DLD1 (cell line): ENCODE measurements around the gene ENAM.
"Not testable (repeated sequence)": the region's sequence is repeated elsewhere in the genome, so short reads cannot be mapped to it uniquely, and the experiment has no call there.

Source experiments
- in situ Hi-C: cut with HindIII; loops from 2 replicates; pipeline ENCODE4 v1.10.0; 2017; ENCODE audit warnings: low sequenced_read_pairs

ENAM gene

DNA sequence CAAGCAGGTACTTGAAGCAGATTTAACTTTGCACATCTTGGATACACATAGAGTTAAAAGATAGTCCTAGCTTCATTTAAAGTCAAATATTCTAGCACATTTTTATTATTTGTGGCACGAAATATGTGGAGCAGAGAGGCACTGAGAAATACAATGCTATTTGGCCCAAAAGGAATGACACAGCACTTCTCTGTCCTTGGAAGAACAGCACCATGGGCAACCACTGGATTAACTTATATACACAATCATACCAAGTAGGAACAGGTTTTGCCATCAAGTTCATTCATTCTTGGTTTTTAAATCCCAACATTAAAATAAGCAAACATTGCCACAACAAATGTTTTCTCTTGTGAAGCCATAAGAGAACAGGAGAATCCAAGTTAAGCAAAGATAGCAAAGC, 924 bp upstream of the ENAM start:
- in situ Hi-C loops: no loop called here

DNA sequence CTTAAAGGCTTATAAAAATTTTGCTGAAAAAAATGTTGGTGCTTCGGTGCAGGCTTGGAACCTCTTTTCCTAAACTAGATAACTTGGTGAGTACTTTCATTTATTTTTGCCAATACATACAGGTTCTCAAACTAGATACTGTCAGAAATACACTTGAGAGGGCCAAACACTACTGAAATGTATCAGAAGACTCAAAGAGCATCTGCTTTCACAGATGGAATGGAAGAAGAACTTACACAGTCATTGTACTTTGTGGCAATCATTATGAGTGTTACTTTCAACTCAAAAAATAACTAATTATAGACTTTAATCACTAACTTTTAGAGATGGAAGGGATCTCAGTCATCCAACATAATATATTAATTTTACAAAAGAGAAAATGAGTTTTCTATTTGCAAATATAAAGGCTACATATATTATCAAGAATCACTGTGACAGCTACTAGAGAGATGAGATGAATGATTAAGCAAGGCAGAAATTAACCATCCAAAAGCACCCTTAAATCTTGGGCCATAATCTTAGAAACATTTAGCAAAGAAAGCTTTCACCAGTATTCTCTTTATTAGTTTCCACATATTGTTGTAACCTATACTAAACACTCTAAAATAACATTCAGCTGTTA, 1.0 kb downstream of the ENAM start:
- in situ Hi-C loops: no loop called here

DNA sequence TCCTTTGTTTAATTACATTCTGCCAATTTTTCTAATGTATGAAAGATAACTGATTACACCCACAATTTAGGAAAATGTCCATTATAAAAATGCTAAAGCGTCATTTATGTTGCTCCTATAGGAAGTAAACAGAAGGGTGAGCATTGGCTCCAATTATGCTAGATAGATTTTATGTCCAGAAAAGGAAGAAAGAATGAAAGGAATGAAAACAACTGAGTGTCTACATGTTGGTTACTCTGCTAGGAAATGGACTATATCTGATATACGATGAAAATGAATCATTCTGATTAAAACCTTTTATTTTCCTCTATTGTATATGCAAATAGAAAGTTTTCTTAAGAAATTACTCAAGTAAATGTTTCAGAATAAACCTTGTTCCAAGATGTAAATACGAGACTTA, 1.6 kb downstream of the ENAM start:
- in situ Hi-C loops: no loop called here

DNA sequence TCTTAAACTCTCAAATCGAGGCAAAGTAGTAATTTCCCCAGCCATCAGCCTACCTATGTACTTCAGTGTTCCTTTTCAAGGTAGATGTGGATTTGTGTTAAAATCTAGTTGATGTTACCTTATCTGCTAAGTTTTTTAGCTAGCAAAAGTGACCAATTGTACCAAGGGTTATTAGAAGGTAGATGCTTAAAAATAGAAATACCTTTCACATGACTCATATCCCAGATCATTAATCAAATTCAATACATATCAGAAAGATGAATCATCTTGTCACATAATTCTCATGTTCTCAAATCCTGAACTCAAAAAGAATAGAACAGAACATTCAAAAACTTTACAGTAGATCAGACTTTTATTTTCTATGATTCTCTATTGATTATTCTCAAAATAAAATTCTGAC, 3.5 kb downstream of the ENAM start:
- in situ Hi-C loops: no loop called here

DNA sequence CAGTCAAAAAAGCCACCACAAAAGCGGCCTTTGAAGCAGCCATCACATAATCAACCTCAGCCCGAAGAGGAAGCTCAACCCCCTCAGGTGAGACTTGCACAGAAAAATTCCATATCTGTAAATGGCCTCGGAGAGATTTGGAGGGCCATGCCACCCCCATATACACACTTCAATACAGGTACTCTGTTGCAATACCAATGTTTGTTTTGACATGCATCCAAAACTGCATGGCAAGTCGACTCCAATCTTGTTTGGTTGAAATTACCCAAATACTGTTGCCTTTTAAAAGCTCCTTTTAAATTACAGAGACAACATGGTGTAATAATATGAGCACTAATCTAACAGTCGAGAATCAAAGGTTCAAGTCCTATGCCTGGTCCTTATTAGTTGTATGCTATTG, 5.9 kb downstream of the ENAM start:
- in situ Hi-C loops: no loop called here

DNA sequence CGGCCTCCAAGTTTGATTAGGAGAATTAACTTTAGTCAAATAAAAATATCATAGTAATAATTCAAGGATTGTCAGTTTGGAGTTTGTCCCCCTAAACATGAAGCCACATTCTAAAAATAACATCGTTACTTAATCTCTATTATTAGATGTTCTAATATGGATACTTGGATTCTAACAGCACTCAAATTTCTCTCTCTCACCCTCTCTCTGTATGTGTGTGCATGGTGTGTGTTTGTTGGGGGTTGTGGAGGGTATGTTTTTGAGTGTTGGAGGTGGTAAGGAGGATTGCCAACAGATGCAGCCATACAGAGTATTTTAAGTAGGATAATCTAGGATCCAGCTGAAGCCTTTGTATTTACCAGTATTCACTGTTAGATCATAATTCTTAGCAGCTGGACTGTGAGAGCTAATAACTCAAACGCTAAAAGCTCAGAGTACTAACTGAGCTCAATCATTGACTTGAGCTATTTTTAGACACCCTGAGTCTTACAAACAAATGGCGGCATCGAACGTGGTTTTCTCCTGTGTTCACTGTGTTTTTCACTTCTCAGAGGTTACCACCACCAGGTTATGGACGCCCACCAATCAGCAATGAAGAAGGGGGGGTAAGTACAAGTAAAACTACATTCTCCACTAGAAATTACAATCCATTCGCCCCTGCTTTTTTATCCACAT, 8.8 kb downstream of the ENAM start:
- in situ Hi-C loops: no loop called here

DNA sequence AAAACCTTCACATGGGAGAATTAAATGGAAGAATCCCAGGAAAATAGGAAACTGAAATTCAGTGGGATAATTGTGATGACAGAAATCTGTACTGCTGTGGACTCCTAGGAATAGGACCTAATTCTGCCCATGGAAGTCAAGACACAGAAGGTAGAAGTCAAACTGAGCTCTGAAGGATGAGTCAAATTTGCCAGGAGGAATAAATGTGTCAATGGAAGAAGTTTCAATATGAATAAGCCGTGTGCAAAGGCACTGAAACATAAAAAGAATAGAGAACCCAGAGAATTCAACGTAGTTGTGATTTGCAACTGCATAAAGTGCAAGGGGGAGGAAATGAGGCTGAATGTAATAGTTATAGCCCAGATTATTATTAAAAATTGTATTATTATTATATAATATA, 11.6 kb downstream of the ENAM start:
- in situ Hi-C loops: no loop called here

DNA sequence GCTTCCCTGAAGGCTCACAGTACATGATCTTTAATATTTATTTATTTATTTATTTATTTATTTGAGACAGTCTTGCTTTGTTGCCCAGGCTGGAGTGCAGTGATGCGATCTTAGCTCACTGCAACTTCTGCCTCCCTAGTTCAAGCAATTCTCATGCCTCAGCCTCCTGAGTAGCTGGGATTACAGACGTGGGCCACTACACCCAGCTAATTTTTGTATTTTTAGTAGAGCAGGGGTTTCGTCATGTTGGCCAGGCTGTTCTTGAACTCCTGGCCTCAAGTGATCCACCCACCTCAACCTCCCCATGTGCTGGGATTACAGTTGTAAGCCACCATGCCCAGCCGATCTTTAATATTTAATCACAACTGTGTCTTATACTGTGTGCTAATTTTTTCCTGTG, 22.2 kb downstream of the ENAM start:
- in situ Hi-C loops: not testable (repeated sequence)

DNA sequence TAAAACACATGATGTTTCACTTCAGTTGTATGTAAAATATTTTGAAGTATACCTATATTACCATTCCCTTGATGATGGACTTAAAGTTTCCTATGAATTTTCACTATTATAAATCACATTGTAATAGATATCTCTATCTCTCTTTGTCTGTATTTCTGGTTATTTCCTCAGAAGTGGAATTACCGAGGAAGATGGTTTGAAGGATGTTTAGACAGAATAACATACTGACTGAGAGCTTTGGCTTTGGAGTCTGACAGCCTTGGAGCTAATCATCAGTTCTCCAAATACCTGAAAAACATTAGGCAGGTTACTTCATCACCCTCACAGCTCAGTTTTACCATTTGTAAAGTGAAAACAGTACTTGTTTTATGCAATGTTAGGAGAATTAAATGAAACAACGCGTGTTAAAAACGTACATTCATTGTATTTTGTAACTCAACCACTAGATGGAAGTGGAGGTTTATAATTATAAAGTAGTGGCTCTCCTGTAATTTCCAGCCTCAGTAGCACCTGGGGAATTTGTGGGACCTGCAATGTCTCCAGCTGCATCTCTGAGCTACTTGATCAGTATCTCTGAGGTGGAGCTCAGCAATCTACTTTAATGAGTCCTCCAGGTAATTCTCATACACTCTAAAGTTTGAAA, 23.4 kb downstream of the ENAM start:
- in situ Hi-C loops: no loop called here

DNA sequence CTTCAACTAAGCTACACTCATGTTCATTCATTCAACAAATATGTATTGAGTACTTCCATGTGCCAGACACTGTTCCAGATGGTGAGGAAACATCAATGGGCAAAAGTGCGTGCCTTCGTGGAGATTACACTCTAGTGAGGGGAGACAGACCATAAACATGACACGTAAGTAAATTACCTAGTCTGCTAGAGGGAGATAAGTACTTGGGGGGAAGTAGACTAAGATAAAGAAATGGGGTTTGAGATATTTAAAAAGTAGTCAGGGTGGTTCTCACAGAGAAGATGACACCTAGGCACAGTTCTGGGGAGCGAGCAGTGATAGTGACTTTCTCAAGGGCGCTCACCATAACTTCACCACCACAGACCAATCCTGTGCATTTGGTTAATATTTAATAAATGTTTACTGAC, 26.1 kb downstream of the ENAM start:
- in situ Hi-C loops: no loop called here

DNA sequence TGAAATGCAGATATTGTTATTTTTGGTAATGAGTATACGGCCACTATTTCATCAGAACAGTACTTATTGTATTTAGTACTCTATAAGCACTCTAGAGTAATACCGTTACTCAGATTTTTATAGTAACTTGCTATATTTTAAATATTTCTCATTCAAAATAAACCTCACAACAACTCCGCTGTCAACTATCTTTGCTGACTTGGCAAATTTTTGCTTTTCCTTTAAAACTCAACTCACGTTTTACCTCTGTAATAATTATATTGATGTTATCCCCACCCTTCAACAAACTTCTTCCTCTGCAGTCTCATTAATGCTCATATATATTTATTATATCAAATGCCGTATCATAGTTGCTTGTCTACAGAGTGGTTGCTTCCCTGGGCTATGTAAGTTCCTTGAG, 28.8 kb downstream of the ENAM start:
- in situ Hi-C loops: no loop called here

DNA sequence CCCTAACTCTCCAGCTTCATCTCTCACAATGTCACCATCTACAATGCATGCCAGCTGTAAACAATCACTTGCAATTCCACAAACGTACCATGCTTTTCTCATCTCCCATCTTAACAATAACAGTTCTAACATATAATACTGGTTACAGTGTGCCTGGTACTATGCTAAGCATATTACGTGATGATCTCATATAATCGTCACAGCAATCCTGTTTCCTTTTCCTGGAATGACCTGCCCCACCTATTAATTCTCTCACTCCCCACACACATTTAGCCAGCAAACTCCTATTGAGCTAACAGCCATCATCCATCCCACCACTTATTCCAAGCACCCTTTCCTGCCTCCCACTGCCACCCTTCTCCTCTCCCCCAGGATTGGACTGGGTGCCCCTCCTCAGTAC, 29.9 kb downstream of the ENAM start:
- in situ Hi-C loops: no loop called here

DNA sequence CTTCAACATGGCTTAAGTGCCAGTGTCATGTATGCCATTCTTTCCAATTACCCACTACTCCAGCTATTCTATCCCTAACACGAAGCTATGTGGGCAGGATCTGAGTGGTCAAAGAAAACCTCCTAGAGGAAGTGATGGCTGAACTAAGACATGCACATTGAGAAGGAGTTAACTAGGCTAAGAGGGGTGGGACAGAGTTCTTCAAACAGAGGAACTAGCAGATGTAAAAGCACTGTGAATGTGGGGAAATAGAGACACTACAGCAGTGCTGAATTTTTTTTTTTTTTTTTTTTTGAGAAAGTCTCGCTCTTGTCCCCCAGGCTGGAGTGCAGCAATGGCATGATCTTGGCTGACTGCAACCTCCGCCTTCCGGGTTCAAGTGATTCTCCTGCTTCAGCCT, 31.6 kb downstream of the ENAM start:
- in situ Hi-C loops: no loop called here

DNA sequence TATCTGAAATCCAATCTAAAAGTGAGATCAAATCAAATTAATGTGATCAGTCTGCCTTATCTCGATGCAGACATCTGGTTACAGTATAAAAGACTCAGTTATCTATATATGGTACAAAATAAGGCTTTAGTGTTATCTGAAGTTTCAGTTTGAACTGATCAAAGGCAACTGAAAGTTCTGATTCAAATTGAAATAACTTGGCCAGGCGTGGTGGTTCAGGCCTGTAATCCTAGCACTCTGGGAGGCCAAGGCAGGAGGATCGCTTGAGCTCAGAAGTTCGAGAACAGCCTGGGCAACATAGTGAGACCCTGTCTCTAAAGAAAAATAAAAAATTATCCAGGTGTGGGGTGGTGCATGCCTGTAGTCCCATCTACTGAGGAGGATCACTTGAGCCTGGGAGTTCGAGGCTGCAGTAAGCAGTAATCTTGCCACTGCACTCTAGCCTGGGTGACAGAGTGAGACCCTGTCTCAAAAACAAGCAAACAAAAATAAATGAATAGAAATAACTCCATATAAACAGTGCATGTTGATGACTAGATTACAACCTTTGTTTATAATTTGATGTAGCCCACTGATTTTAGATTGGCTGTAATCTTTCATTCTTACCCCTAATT, 32.9 kb downstream of the ENAM start:
- in situ Hi-C loops: not testable (repeated sequence)

DNA sequence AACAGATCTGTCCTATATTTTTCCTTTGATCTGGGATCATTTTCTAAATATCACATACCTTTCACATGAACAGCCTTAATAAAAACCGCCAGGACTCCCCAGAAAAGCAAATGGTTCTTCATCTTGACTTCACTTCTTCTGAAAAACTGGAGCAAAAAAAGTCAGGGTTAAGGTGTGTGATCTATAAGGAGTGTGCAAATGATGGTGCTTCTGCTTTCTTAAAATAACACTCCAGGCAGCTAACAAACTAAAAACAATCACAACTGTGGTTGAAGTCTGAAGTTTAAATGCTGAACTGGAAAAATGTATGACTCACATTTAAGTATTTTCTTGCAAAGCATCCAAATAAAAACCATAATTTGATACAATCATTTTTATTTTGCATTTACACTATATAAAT, 37.8 kb downstream of the ENAM start, which contains the start of gene JCHAIN:
JCHAIN (minus strand) TSS at position 140 of the 400 bp plus-strand sequence; CDS start at position 122, 18 bp downstream.
- in situ Hi-C loops: no loop called here

DNA sequence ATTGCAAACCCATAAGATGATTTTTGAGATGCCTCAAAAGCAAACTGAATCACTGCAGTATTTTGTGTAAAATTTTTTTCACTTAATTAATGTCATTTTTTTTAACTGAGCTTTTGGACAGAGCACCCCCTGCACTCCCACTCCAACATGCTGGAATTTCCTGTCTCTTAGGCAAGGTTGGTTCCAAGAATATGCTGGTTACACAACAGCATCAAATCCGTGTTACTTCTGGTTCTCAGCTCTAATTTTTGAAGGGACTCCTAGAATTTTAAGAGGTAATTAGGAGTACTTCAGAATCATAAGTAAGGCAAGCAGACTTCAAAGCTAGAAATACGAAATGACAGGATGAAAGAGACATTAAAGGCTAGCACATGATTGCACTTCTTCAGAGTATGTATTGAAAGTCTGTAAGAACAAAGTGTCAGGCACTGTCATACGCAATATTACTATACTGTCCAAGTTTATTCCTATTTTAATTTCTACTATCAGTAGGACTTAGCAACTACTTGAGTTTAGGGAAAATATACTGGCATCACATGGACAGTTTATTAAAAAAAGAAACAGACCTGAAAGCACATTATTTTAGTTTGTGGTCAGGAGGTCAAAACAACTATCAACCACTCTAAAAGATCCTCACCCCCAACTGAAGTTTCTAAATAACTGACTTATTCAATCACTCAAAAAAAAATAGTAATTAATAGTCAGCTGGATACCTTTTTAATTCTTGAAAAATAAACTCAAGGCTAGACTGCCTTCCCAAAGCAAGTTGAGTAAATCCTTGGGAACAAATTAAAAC, 39.4 kb downstream of the ENAM start:
- in situ Hi-C loops: no loop called here

DNA sequence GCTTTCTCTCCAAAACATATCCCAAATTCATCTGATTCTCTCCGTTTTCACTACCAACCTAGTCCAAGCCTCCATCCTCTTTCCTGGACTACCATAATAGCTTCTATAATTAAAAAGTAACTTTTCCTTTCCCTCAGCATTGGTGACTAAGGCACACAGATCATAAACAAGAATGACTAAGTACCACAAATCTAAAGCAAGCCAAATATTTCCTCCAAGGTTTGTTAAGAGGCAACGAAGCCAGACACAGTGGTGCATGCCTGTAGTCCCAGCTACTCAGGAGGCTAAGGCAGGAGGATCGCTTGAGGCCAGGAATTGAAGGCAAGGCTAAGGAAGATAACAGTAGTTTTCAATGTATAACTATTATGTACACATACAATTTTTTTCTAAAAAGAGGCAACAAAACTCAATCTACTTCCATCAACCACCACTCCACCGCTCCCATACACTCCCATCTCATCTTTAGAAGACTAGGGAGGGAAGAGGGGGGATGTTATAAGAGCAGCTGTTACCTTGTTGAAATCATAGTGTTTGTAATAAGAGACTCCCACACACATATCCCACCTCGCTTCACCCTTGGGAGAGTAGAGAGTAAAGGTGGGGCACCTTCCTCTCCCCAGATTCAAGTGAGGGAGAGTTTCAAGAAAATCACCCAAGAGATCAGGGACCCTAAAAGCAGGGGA, 41.9 kb downstream of the ENAM start:
- in situ Hi-C loops: no loop called here

DNA sequence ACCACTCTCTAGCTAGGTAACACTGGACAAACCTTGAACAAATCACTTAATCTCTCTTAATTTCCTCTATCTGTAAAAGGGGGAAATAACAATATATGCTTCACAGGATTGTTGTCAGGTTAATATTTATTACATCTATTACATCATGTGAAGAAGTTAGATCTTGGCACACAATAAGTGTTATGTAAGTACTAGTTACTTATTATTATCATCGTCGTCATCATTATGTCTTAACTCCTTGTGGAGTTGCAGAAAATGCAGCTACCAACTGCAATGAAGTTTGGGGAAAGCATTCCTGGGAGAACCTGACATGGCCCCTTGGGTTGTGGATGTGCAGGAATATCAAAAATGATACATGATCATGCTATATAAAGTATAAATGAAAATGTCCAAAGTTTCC, 42.5 kb downstream of the ENAM start:
- in situ Hi-C loops: no loop called here

DNA sequence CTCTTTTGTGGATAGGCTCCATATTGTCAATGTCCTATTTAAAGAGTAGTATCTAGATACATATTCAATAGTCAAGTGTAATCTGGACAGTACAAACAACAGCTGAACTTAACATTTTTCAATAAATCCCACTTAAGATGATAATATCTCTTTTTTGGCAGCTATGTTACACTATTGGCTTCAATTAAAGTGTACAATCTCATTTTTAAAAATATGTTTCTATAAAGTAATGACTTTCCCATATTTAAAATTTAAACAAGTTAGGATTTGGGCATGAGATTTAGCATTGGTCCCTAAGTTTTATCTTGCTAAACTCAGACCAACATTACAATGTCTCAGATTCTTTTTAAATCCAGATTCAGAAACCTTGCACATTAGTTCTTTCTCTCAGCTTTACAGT, 45.6 kb downstream of the ENAM start:
- in situ Hi-C loops: no loop called here

DNA sequence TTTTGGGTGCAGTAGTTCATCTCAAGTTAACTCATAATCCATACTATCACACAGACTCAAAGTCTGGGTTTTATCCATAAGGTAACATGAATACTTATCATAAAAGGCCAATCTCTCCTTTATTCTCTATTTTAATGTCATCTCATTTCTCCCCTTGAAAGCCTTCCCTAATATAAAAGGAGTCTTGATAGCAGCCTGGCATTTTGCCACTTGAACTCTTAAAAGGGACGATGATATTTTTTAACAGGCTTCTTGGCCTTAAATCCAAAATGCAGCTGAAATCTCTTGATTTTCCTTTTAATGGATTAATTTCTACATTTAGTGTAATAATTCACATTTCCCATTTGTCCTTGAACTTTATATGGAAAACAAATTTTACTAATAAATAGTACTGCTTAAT, 46.2 kb downstream of the ENAM start:
- in situ Hi-C loops: no loop called here
